ENCODE measurements around the gene CRYBB3.

Gene CRYBB3

GRCh38 chr22:25207553-25208157 is 8.0 kb downstream of the CRYBB3 start:
- no peak for DNase-seq (ENCODE audit: extremely low read depth, low read depth)
- no peak for TF ChIP-seq CTCF (IDR thresholded peaks at IDR 0.05; ENCODE audit: low read depth, low read length)

GRCh38 chr22:25208328-25208727 is 8.7 kb downstream of the CRYBB3 start:
- TF ChIP-seq CTCF (IDR thresholded peaks at IDR 0.05; ENCODE audit: low read depth, low read length), result no peak
- no peak for DNase-seq (ENCODE audit: extremely low read depth, low read depth)

- no peak for TF ChIP-seq CTCF (IDR thresholded peaks at IDR 0.05; ENCODE audit: low read depth, low read length)
- no peak for DNase-seq (ENCODE audit: extremely low read depth, low read depth)
Observed at GRCh38 chr22:25208743-25209505, 9.3 kb downstream of the CRYBB3 start.

- no peak for DNase-seq (ENCODE audit: extremely low read depth, low read depth)
- no peak for TF ChIP-seq CTCF (IDR thresholded peaks at IDR 0.05; ENCODE audit: low read depth, low read length)
Observed at GRCh38 chr22:25210793-25211192, 11.1 kb downstream of the CRYBB3 start.

- DNase-seq (ENCODE audit: extremely low read depth, low read depth), result no peak
- no peak for TF ChIP-seq CTCF (IDR thresholded peaks at IDR 0.05; ENCODE audit: low read depth, low read length)
Observed at GRCh38 chr22:25212337-25212736, 12.7 kb downstream of the CRYBB3 start.

- no peak for TF ChIP-seq CTCF (IDR thresholded peaks at IDR 0.05; ENCODE audit: low read depth, low read length)
- no peak for DNase-seq (ENCODE audit: extremely low read depth, low read depth)
Observed at GRCh38 chr22:25213221-25213620, 13.6 kb downstream of the CRYBB3 start.

GRCh38 chr22:25216230-25216629 is 16.6 kb downstream of the CRYBB3 start:
- TF ChIP-seq CTCF (IDR thresholded peaks at IDR 0.05; ENCODE audit: low read depth, low read length), result no peak
- no peak for DNase-seq (ENCODE audit: extremely low read depth, low read depth)
